C4-2B (cell line): ENCODE measurements around the gene SLC47A1.

Experiments used
- H3K27ac ChIP-seq: fragments of 450-650 bp; 2 replicates; pipeline ENCODE4 v1.5.1; 2017
- CTCF ChIP-seq: fragments of 450-650 bp; conservative IDR thresholded peaks from 2 replicates; pipeline ENCODE4 v1.5.1; 2017; ENCODE audit warnings: mild to moderate bottlenecking
- ZFX ChIP-seq: fragments of 450-650 bp; IDR thresholded peaks from 2 replicates; pipeline ENCODE4 v1.6.1; 2017

The SLC47A1 gene

GRCh38 chr17:19565817-19566575, 32.3 kb downstream of the SLC47A1 start:
- H3K27ac ChIP-seq = no peak overlapping the region
- no peak for TF ChIP-seq CTCF
- no peak for TF ChIP-seq ZFX

GRCh38 chr17:19567216-19568015, 33.8 kb downstream of the SLC47A1 start:
- H3K27ac ChIP-seq = no peak overlapping the region
- no peak for TF ChIP-seq ZFX
- no peak for TF ChIP-seq CTCF

GRCh38 chr17:19568016-19568350, 34.3 kb downstream of the SLC47A1 start:
- H3K27ac ChIP-seq = no peak overlapping the region
- no peak for TF ChIP-seq ZFX
- no peak for TF ChIP-seq CTCF

GRCh38 chr17:19569785-19570543, 36.3 kb downstream of the SLC47A1 start:
- H3K27ac ChIP-seq = no peak overlapping the region
- TF ChIP-seq CTCF (no peak), ZFX (no peak)

- no peak overlapping the region for H3K27ac ChIP-seq
- TF ChIP-seq ZFX (no peak), CTCF (no peak)
Observed at GRCh38 chr17:19570544-19571062, 36.9 kb downstream of the SLC47A1 start.

- H3K27ac ChIP-seq = no peak overlapping the region
- TF ChIP-seq CTCF = no peak
- no peak for TF ChIP-seq ZFX
Observed at GRCh38 chr17:19573075-19573474, 39.4 kb downstream of the SLC47A1 start.

GRCh38 chr17:19574956-19575355, 41.3 kb downstream of the SLC47A1 start:
- no peak overlapping the region for H3K27ac ChIP-seq
- no peak for TF ChIP-seq ZFX
- no peak for TF ChIP-seq CTCF
